Ishikawa (cell line): ENCODE data around the gene ACTA2.

Experiments
- CEBPB ChIP-seq: IDR thresholded peaks from 2 replicates; pipeline ENCODE4 v1.6.1; 2012
- CREB1 ChIP-seq: IDR thresholded peaks from 2 replicates; pipeline ENCODE4 v1.6.1; 2012; ENCODE audit warnings: low read depth
- EGR1 ChIP-seq: IDR thresholded peaks from 2 replicates; pipeline ENCODE4 v1.6.1; 2012
- EP300 ChIP-seq: IDR thresholded peaks from 2 replicates; pipeline ENCODE4 v1.6.1; 2012; ENCODE audit warnings: borderline replicate concordance
- FOXM1 ChIP-seq: IDR thresholded peaks from 2 replicates; pipeline ENCODE4 v1.6.1; 2012; ENCODE audit warnings: low read depth, borderline replicate concordance
- NFIC ChIP-seq: IDR thresholded peaks from 2 replicates; pipeline ENCODE4 v1.6.1; 2012
- RAD21 ChIP-seq: IDR thresholded peaks from 2 replicates; pipeline ENCODE4 v1.6.1; 2012; ENCODE audit warnings: low read depth
- TAF1 ChIP-seq: IDR thresholded peaks from 2 replicates; pipeline ENCODE4 v1.6.1; 2012; ENCODE audit warnings: low read depth, mild to moderate bottlenecking
- TCF12 ChIP-seq: IDR thresholded peaks from 2 replicates; pipeline ENCODE4 v1.6.1; 2012; ENCODE audit warnings: low read depth
- TEAD4 ChIP-seq: IDR thresholded peaks from 2 replicates; pipeline ENCODE4 v1.6.1; 2012
- YY1 ChIP-seq: IDR thresholded peaks from 2 replicates; pipeline ENCODE4 v1.6.1; 2012; ENCODE audit warnings: low read depth
- ZBTB7A ChIP-seq: IDR thresholded peaks from 2 replicates; pipeline ENCODE4 v1.6.1; 2012; ENCODE audit warnings: low read depth
- TF ChIP-seq, protein P1 (sequence below): IDR thresholded peaks from 2 replicates; pipeline ENCODE4 v1.6.1; 2012; ENCODE audit warnings: low read depth, mild to moderate bottlenecking
- TF ChIP-seq, protein P2 (sequence below): IDR thresholded peaks from 2 replicates; pipeline ENCODE4 v1.6.1; 2012
- TF ChIP-seq, protein P3 (sequence below): IDR thresholded peaks from 2 replicates; pipeline ENCODE4 v1.6.1; 2012

Gene ACTA2

GRCh38 chr10:88931548-88931947 is 21.0 kb downstream of the ACTA2 start:
- TF ChIP-seq, protein P1, sequence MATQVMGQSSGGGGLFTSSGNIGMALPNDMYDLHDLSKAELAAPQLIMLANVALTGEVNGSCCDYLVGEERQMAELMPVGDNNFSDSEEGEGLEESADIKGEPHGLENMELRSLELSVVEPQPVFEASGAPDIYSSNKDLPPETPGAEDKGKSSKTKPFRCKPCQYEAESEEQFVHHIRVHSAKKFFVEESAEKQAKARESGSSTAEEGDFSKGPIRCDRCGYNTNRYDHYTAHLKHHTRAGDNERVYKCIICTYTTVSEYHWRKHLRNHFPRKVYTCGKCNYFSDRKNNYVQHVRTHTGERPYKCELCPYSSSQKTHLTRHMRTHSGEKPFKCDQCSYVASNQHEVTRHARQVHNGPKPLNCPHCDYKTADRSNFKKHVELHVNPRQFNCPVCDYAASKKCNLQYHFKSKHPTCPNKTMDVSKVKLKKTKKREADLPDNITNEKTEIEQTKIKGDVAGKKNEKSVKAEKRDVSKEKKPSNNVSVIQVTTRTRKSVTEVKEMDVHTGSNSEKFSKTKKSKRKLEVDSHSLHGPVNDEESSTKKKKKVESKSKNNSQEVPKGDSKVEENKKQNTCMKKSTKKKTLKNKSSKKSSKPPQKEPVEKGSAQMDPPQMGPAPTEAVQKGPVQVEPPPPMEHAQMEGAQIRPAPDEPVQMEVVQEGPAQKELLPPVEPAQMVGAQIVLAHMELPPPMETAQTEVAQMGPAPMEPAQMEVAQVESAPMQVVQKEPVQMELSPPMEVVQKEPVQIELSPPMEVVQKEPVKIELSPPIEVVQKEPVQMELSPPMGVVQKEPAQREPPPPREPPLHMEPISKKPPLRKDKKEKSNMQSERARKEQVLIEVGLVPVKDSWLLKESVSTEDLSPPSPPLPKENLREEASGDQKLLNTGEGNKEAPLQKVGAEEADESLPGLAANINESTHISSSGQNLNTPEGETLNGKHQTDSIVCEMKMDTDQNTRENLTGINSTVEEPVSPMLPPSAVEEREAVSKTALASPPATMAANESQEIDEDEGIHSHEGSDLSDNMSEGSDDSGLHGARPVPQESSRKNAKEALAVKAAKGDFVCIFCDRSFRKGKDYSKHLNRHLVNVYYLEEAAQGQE, result no peak
- no peak for TF ChIP-seq EGR1
- TF ChIP-seq, protein P2, sequence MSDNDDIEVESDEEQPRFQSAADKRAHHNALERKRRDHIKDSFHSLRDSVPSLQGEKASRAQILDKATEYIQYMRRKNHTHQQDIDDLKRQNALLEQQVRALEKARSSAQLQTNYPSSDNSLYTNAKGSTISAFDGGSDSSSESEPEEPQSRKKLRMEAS, result no peak
- no peak for TF ChIP-seq ZBTB7A
- no peak for TF ChIP-seq TAF1
- TF ChIP-seq YY1, result no peak

- TF ChIP-seq RAD21 (no peak), CREB1 (no peak), TAF1 (no peak), EP300 (no peak), EGR1 (no peak), YY1 (no peak), ZBTB7A (no peak)
- TF ChIP-seq, protein P1, result no peak
- TF ChIP-seq, protein P2, result no peak
Observed at GRCh38 chr10:88928254-88928653, 24.3 kb downstream of the ACTA2 start.

GRCh38 chr10:88927416-88927690 is 25.2 kb downstream of the ACTA2 start:
- TF ChIP-seq YY1 (no peak), EP300 (no peak), EGR1 (no peak), TAF1 (no peak), ZBTB7A (no peak), TEAD4 (no peak), CEBPB (no peak), RAD21 (no peak), TCF12 (no peak), CREB1 (no peak), NFIC (no peak), FOXM1 (no peak)
- TF ChIP-seq, protein P3, sequence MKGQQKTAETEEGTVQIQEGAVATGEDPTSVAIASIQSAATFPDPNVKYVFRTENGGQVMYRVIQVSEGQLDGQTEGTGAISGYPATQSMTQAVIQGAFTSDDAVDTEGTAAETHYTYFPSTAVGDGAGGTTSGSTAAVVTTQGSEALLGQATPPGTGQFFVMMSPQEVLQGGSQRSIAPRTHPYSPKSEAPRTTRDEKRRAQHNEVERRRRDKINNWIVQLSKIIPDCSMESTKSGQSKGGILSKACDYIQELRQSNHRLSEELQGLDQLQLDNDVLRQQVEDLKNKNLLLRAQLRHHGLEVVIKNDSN, result no peak
- TF ChIP-seq, protein P2, result no peak
- TF ChIP-seq, protein P1, result no peak

GRCh38 chr10:88926566-88927415 is 25.8 kb downstream of the ACTA2 start:
- TF ChIP-seq RAD21 (no peak), TAF1 (no peak), TCF12 (no peak), NFIC (no peak), FOXM1 (no peak), YY1 (no peak), CEBPB (no peak), ZBTB7A (no peak), EGR1 (no peak), EP300 (no peak), TEAD4 (no peak), CREB1 (no peak)
- TF ChIP-seq, protein P3, result no peak
- TF ChIP-seq, protein P2, result no peak
- TF ChIP-seq, protein P1, result no peak
